ENCODE data around the gene SLCO1A2.

- TF ChIP-seq, protein P1, sequence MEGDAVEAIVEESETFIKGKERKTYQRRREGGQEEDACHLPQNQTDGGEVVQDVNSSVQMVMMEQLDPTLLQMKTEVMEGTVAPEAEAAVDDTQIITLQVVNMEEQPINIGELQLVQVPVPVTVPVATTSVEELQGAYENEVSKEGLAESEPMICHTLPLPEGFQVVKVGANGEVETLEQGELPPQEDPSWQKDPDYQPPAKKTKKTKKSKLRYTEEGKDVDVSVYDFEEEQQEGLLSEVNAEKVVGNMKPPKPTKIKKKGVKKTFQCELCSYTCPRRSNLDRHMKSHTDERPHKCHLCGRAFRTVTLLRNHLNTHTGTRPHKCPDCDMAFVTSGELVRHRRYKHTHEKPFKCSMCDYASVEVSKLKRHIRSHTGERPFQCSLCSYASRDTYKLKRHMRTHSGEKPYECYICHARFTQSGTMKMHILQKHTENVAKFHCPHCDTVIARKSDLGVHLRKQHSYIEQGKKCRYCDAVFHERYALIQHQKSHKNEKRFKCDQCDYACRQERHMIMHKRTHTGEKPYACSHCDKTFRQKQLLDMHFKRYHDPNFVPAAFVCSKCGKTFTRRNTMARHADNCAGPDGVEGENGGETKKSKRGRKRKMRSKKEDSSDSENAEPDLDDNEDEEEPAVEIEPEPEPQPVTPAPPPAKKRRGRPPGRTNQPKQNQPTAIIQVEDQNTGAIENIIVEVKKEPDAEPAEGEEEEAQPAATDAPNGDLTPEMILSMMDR (IDR thresholded peaks at IDR 0.05; ENCODE audit: low read depth, low read length), result no peak
- no peak for TF ChIP-seq POLR2A (IDR thresholded peaks at IDR 0.05; ENCODE audit: extremely low read depth, insufficient read length)
- TF ChIP-seq MYC (IDR thresholded peaks at IDR 0.05; ENCODE audit: low read depth, low read length), result no peak
Observed at GRCh38 chr12:21234395-21234794, 100.3 kb downstream of the SLCO1A2 start.
